A549 (cell line): ENCODE results near the gene KIFC3. TPM values are rescaled to one million over a fixed set of nuclear protein-coding genes. Genes with fewer than 3 reads are reported as not detected.

Experiments used
- ATAC-seq, 2 experiments: fragments of 200-7000 bp in 1 of 2; fragments of >200 bp in 1 of 2; cut with Nextera tagmentation in 1 of 2; cut with Tn5 transposase in 1 of 2; 3 replicates each; pipeline versions ENCODE4 v1.8.0 to v1.9.1; 2018 to 2020; ENCODE audit warnings: mild to moderate bottlenecking in 1 of 2, moderate library complexity in 1 of 2
- CTCF ChIA-PET: fragments of 300-600 bp; sonication (Branson Sonifier 250); formaldehyde crosslinking; extraction: SDS; loops from one replicate; lab custom pipeline; 2021; ENCODE audit warnings: antibody characterized with exemption, inconsistent platforms; lab: Yijun Ruan, JAX
- POLR2A ChIA-PET: fragments of 350-600 bp; formaldehyde crosslinking; extraction: SDS; loops from one replicate; lab custom pipeline; 2021; ENCODE audit warnings: antibody characterized with exemption, inconsistent platforms; lab: Yijun Ruan, JAX
- DNase-seq, 2 experiments: peaks; one replicate each; pipeline versions ENCODE4 v3.0.0 to v3.0.0-alpha.2; 2011 to 2016; ENCODE audit warnings: low read depth in 1 of 2, low spot score in 1 of 2
- FAIRE-seq: peaks from 2 replicates; lab custom pipeline; 2011; peaks lifted over from hg19 to GRCh38; lab: Jason Lieb, UNC
- H3K27ac ChIP-seq, 2 experiments: fragments of >200 bp; sonication (Bioruptor Twin); formaldehyde crosslinking; 3 replicates each; pipeline ENCODE4 v1.5.1; 2016 to 2017
- H3K4me1 ChIP-seq: fragments of >200 bp; sonication (Bioruptor Twin); formaldehyde crosslinking; 3 replicates; pipeline ENCODE4 v1.6.1; 2016
- H3K4me2 ChIP-seq: fragments of >200 bp; sonication (Bioruptor Twin); formaldehyde crosslinking; 3 replicates; pipeline ENCODE4 v1.6.1; 2016
- H3K4me3 ChIP-seq: fragments of >200 bp; sonication (Bioruptor Twin); formaldehyde crosslinking; 3 replicates; pipeline ENCODE4 v1.5.1; 2016
- H3K9me3 ChIP-seq: fragments of >200 bp; sonication (Bioruptor Twin); formaldehyde crosslinking; 3 replicates; pipeline ENCODE4 v1.6.1; 2016
- CEBPB ChIP-seq, 2 experiments: fragments of >200 bp in 1 of 2; sonication (Bioruptor Twin) in 1 of 2; formaldehyde crosslinking in 1 of 2; IDR thresholded peaks; 2 replicates each; pipeline ENCODE4 v1.6.1; 2012 to 2016
- CHD2 ChIP-seq: fragments of 150-350 bp; IDR thresholded peaks from 2 replicates; pipeline ENCODE4 v1.6.1; 2014; ENCODE audit warnings: low read length; ENCODE audit not compliant: partially characterized antibody
- CHD4 ChIP-seq: fragments of 200-600 bp; sonication (generic); IDR thresholded peaks from 2 replicates; pipeline ENCODE4 v1.6.1; 2016; ENCODE audit warnings: antibody characterized with exemption, mild to moderate bottlenecking, borderline replicate concordance
- E2F6 ChIP-seq: IDR thresholded peaks from 2 replicates; pipeline ENCODE4 v1.6.1; 2012; ENCODE audit warnings: low read depth, borderline replicate concordance
- ELK1 ChIP-seq: fragments of 150-350 bp; IDR thresholded peaks from 2 replicates; pipeline ENCODE4 v1.6.1; 2014; ENCODE audit warnings: low read depth, mild to moderate bottlenecking, low read length
- JUN ChIP-seq, 2 experiments: fragments of >200 bp; sonication (Bioruptor Twin); formaldehyde crosslinking; IDR thresholded peaks; 2 replicates in 1 of 2; 3 replicates in 1 of 2; pipeline ENCODE4 v1.6.1; 2016 to 2017
- KDM1A ChIP-seq: fragments of 200-600 bp; sonication (generic); IDR thresholded peaks from 2 replicates; pipeline ENCODE4 v1.6.1; 2016; ENCODE audit warnings: low read depth, mild to moderate bottlenecking
- KDM5A ChIP-seq: fragments of 200-600 bp; sonication (generic); IDR thresholded peaks from 2 replicates; pipeline ENCODE4 v1.6.1; 2016; ENCODE audit warnings: antibody characterized with exemption, mild to moderate bottlenecking
- MAFK ChIP-seq: fragments of 450-650 bp; IDR thresholded peaks from 2 replicates; pipeline ENCODE4 v1.6.1; 2014; ENCODE audit not compliant: partially characterized antibody
- PHF8 ChIP-seq: fragments of 200-600 bp; sonication (generic); IDR thresholded peaks from 2 replicates; pipeline ENCODE4 v1.6.1; 2016; ENCODE audit warnings: low read depth, mild to moderate bottlenecking, antibody characterized with exemption, moderate library complexity, borderline replicate concordance
- POLR2A ChIP-seq: IDR thresholded peaks from 2 replicates; pipeline ENCODE4 v1.6.1; 2012; ENCODE audit warnings: mild to moderate bottlenecking, low read length
- RFX5 ChIP-seq: fragments of 450-650 bp; IDR thresholded peaks from 2 replicates; pipeline ENCODE4 v1.7.1; 2014; ENCODE audit warnings: antibody characterized with exemption, mild to moderate bottlenecking, moderate library complexity
- SREBF2 ChIP-seq: fragments of 450-650 bp; IDR thresholded peaks from 2 replicates; pipeline ENCODE4 v1.6.1; 2014; ENCODE audit warnings: mild to moderate bottlenecking, moderate library complexity
- TP53 ChIP-seq: fragments of 250-450 bp; sonication (Bioruptor Pico); IDR thresholded peaks from 2 replicates; pipeline ENCODE4 v1.5.0; 2021; ENCODE audit warnings: mild to moderate bottlenecking, moderate library complexity
- WGBS: methylation state at CpG from one replicate; pipeline ENCODE4 v1.1.6; 2017; ENCODE audit errors: missing lambda C conversion rate; 5-methylcytosine and 5-hydroxymethylcytosine counted together
- polyA plus RNA-seq, 4 experiments: library from polyadenylated mRNA; depleted of rRNA in 3 of 4; stranded (reverse); fragments of >200 nt; fragmentation: RNase III in 1 of 4; extraction: RNeasy Plus Mini Kit Qiagen cat#74134 plus additional on column Dnase treatment in 1 of 4; gene quantifications; 2 replicates in 3 of 4; 3 replicates in 1 of 4; pipeline ENCODE4 v1.2.3, GENCODE V29; 2011 to 2017
- TF ChIP-seq, protein P1 (sequence below): IDR thresholded peaks from 2 replicates; pipeline ENCODE4 v1.6.1; 2012
- TF ChIP-seq, protein P2 (sequence below): fragments of >200 bp; sonication (Bioruptor Twin); formaldehyde crosslinking; IDR thresholded peaks from 2 replicates; pipeline ENCODE4 v1.6.1; 2016
- TF ChIP-seq, protein P3 (sequence below): IDR thresholded peaks from 2 replicates; pipeline ENCODE4 v1.6.1; 2012
- TF ChIP-seq, protein P4 (sequence below): fragments of 450-650 bp; IDR thresholded peaks from 2 replicates; pipeline ENCODE4 v1.6.1; 2014; ENCODE audit warnings: antibody characterized with exemption

The KIFC3 gene
- polyA plus RNA-seq, 2 of the 4 experiments (the other 2 are of a cell fraction) = 128 to 178 TPM

GRCh38 chr16:57734925-57735754 is 67.2 kb downstream of the KIFC3 start:
- FAIRE-seq (peak; percentile 98), DNase-seq (peak; percentile 99 to 100), ATAC-seq (peak; percentile 88 to 95)
- no peaks in the 10 kb centered on the region for H3K9me3 ChIP-seq
- peak overlapping the region; percentile 72 for H3K4me3 ChIP-seq
- H3K27ac ChIP-seq = peak overlapping the region; percentile 92 to 93
- peak overlapping the region; percentile 97 for H3K4me2 ChIP-seq
- 1% methylated on average over 34 of the region's 45 CpGs for WGBS
- CTCF ChIA-PET = interaction anchor here (0.9 to 4.0 kb wide), 12 partner anchors 11 to 387 kb away, joined by 3 to 31 read pairs (median 6); no protein-coding TSS in a partner anchor
- peaks cover 12% of the 10 kb centered on the region for H3K4me1 ChIP-seq
- TF ChIP-seq, protein P1, sequence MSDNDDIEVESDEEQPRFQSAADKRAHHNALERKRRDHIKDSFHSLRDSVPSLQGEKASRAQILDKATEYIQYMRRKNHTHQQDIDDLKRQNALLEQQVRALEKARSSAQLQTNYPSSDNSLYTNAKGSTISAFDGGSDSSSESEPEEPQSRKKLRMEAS = peak; percentile 66
- TF ChIP-seq KDM5A (no peak), E2F6 (peak; percentile 75; the same call in 1 of the 2 replicates), RFX5 (peak; percentile 26; the same call in 1 of the 2 replicates), JUN (IDR thresholded peaks at IDR 0.05) (peak; percentile 49 to 76; a peak in 3 of 5 replicates), SREBF2 (no peak), CEBPB (IDR thresholded peaks at IDR 0.05) (peak in 1 of 2 experiments; percentile 75; a peak in 2 of 4 replicates), ELK1 (no peak), CHD2 (peak; percentile 32), POLR2A (0 out of 2 replicates have a peak, but pooled peaks have one; percentile 8), MAFK (peak; percentile 97), PHF8 (peak; percentile 74; the same call in 1 of the 2 replicates)
- TF ChIP-seq, protein P2, sequence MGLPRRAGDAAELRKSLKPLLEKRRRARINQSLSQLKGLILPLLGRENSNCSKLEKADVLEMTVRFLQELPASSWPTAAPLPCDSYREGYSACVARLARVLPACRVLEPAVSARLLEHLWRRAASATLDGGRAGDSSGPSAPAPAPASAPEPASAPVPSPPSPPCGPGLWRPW = no peak
- TF ChIP-seq, protein P3, sequence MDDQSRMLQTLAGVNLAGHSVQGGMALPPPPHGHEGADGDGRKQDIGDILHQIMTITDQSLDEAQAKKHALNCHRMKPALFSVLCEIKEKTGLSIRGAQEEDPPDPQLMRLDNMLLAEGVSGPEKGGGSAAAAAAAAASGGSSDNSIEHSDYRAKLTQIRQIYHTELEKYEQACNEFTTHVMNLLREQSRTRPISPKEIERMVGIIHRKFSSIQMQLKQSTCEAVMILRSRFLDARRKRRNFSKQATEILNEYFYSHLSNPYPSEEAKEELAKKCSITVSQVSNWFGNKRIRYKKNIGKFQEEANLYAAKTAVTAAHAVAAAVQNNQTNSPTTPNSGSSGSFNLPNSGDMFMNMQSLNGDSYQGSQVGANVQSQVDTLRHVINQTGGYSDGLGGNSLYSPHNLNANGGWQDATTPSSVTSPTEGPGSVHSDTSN = 0 out of 2 replicates have a peak, but pooled peaks have one; percentile 25
- TF ChIP-seq, protein P4, sequence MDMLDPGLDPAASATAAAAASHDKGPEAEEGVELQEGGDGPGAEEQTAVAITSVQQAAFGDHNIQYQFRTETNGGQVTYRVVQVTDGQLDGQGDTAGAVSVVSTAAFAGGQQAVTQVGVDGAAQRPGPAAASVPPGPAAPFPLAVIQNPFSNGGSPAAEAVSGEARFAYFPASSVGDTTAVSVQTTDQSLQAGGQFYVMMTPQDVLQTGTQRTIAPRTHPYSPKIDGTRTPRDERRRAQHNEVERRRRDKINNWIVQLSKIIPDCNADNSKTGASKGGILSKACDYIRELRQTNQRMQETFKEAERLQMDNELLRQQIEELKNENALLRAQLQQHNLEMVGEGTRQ = peak; percentile 40; the same call in 1 of the 2 replicates
- TF ChIP-seq, all 56 proteins: peak for 11
- POLR2A ChIA-PET = interaction anchor here (0.5 to 1.8 kb wide), 11 partner anchors 20 to 394 kb away, joined by 3 to 6 read pairs (median 3); partner anchors contain the start of gene CFAP20

DNA sequence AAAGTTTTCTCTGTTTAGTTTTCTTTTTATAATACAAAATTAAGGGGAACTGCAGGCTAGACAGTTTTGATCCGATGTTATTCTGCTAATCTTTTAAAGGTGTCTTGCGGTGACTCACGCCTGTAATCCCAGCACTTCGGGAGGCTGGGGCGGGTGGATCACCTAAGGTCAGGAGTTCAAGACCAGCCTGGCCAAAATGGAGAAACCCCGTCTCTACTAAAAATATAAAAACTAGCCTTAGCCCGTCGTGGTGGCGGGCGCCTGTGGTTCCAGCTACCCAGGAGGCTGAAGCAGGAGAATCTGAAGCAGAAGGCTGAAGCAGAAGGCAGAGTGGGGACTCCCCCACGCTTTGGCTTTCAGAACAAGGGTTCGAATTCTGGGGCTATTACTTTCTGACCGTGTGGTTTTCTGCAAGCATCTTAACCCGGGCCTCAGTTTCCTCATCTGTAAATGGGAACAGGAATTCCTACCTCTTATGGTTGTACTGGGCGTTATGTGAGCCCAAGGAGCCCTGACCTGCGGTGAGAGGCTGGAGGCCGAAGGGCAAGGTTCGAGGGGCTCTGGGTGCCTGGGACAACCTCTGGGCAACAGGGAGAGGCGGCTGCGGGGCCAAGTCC is 67.9 kb downstream of the KIFC3 start:
- TF ChIP-seq KDM1A = peak; percentile 37; the same call in 1 of the 2 replicates
- TF ChIP-seq CHD4 = peak; percentile 75; the same call in 1 of the 2 replicates
- TF ChIP-seq TP53 (CRISPR knock-in tag) = no peak
- TF ChIP-seq MAFK = no peak
- TF ChIP-seq, all 56 proteins: peak for 2
- Histone ChIP-seq H3K27ac (peak overlapping the region; percentile 92 to 93), H3K4me3 (peak overlapping the region; percentile 72), H3K4me2 (peak overlapping the region; percentile 89), H3K9me3 (no peaks in the 10 kb centered on the region), H3K4me1 (peaks cover 12% of the 10 kb centered on the region)
- FAIRE-seq (no peak), DNase-seq (no peak), ATAC-seq (no peak)
- ChIA-PET CTCF (interaction anchor here (1.1 to 4.0 kb wide), 7 partner anchors 13 to 158 kb away, joined by 3 to 31 read pairs (median 20); no protein-coding TSS in a partner anchor), POLR2A (interaction anchor here (1.0 to 1.8 kb wide), 3 partner anchors 21 to 143 kb away, joined by 3 to 6 read pairs (median 5); no protein-coding TSS in a partner anchor)
- 42% methylated on average over 20 of the region's 20 CpGs for WGBS
